GM19455 (cell line): ENCODE data around the gene VARS2.
"Not testable (repeated sequence)": the region's sequence is repeated elsewhere in the genome, so short reads cannot be mapped to it uniquely, and the experiment has no call there.

Source experiments
- ATAC-seq: cut with Tn5 transposase; IDR thresholded peaks from one replicate; pipeline ENCODE4 v1.9.1; 2021; ENCODE audit not compliant: unreplicated experiment

The VARS2 gene

GRCh38 chr6:30960907-30961673 is 47.1 kb downstream of the VARS2 start:
- ATAC-seq = no peak

- ATAC-seq = no peak
Observed at GRCh38 chr6:30962716-30963115, 48.7 kb downstream of the VARS2 start.

- ATAC-seq = no peak
Observed at GRCh38 chr6:30963641-30964040, 49.6 kb downstream of the VARS2 start.

- ATAC-seq = no peak
Observed at GRCh38 chr6:30964075-30964474, 50.0 kb downstream of the VARS2 start.

GRCh38 chr6:30965140-30965601 is 51.1 kb downstream of the VARS2 start:
- no peak for ATAC-seq

- no peak for ATAC-seq
Observed at GRCh38 chr6:30966154-30966553, 52.1 kb downstream of the VARS2 start.

- not testable (repeated sequence) for ATAC-seq
Observed at GRCh38 chr6:30969171-30969570, 55.1 kb downstream of the VARS2 start.

- no peak for ATAC-seq
Observed at GRCh38 chr6:30970946-30971345, 56.9 kb downstream of the VARS2 start.

GRCh38 chr6:30972816-30973215 is 58.8 kb downstream of the VARS2 start:
- ATAC-seq = no peak

- ATAC-seq = no peak
Observed at GRCh38 chr6:30974490-30975252, 60.6 kb downstream of the VARS2 start.
